Esophagus squamous epithelium (tissue), 4 donors: ENCODE measurements around the gene C4orf51.

Source experiments
- POLR2A ChIP-seq, 4 donors: fragments of 450-650 bp; IDR thresholded peaks; one replicate each; pipeline ENCODE4 v1.6.1; 2017; ENCODE audit warnings: antibody characterized with exemption in 4 of 4, mild to moderate bottlenecking in 4 of 4, moderate library complexity in 3 of 4
- TF ChIP-seq, protein P1 (sequence below), 6 experiments: fragments of 450-650 bp in 4 of 6; fragments of 200-600 bp in 2 of 6; sonication (generic) in 2 of 6; IDR thresholded peaks; one replicate each; pipeline ENCODE4 v1.5.1; 2016 to 2019; ENCODE audit warnings: antibody characterized with exemption in 6 of 6, mild to moderate bottlenecking in 4 of 6, moderate library complexity in 4 of 6

GRCh38 chr4:145776208-145776607 is 96.3 kb downstream of the C4orf51 start:
- TF ChIP-seq POLR2A (IDR thresholded peaks at IDR 0.05): no peak
- TF ChIP-seq, protein P1, sequence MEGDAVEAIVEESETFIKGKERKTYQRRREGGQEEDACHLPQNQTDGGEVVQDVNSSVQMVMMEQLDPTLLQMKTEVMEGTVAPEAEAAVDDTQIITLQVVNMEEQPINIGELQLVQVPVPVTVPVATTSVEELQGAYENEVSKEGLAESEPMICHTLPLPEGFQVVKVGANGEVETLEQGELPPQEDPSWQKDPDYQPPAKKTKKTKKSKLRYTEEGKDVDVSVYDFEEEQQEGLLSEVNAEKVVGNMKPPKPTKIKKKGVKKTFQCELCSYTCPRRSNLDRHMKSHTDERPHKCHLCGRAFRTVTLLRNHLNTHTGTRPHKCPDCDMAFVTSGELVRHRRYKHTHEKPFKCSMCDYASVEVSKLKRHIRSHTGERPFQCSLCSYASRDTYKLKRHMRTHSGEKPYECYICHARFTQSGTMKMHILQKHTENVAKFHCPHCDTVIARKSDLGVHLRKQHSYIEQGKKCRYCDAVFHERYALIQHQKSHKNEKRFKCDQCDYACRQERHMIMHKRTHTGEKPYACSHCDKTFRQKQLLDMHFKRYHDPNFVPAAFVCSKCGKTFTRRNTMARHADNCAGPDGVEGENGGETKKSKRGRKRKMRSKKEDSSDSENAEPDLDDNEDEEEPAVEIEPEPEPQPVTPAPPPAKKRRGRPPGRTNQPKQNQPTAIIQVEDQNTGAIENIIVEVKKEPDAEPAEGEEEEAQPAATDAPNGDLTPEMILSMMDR (IDR thresholded peaks at IDR 0.05): no peak
